Suppressor macrophage treated with lipopolysaccharide for 1 hour (primary cell): ENCODE results near the gene FGFR3.
A peak's percentile ranks its signal among the peaks of the same experiment; 100 is the strongest.

Experiments
- DNase-seq, 3 donors: peaks; one replicate each; pipeline ENCODE4 v3.0.0-alpha.2; 2020 to 2022

Gene FGFR3

DNA sequence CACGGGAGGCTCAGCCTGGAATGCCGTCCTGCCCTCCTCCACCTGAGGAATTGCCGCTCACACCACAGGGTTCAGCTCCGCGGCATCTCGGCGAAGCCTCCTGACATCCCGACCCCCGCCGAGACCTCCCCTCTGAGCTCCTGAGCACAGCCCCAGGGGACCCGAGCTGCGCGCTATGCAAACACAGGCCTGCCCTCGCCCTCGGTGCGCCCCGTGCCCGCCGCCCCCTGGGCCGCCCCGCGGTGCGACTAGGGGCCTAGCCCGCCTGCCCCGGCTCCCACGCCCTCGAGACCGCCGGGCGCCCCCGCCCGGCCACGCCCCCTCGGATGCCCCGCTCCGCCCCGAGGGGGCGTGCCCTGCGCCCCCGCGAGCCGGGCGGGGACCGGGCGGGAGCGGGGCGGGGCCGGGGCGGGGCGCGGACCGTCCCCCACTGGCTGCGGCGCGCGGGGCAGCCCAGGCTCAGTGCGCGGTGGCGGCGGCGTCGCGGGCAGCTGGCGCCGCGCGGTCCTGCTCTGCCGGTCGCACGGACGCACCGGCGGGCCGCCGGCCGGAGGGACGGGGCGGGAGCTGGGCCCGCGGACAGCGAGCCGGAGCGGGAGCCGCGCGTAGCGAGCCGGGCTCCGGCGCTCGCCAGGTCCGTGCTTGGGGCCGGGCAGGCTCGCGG, at the start of gene FGFR3:
Gene FGFR3, plus strand, starts transcription at position 462 of the 664 bp plus-strand sequence. CDS start 642 bp downstream, outside the sequence.
- peak; percentile 59 to 91 (median 74) for DNase-seq

GRCh38 chr4:1743551-1743950, 49.5 kb upstream of the FGFR3 start:
- no peak for DNase-seq

- no peak for DNase-seq
These were observed 49.1 kb upstream of the FGFR3 start for GRCh38 chr4:1743975-1744374.

GRCh38 chr4:1744552-1744951, 48.5 kb upstream of the FGFR3 start:
- no peak for DNase-seq

GRCh38 chr4:1745165-1745564, 47.9 kb upstream of the FGFR3 start:
- DNase-seq, result no peak

GRCh38 chr4:1745697-1746096, 47.4 kb upstream of the FGFR3 start:
- no peak for DNase-seq

DNA sequence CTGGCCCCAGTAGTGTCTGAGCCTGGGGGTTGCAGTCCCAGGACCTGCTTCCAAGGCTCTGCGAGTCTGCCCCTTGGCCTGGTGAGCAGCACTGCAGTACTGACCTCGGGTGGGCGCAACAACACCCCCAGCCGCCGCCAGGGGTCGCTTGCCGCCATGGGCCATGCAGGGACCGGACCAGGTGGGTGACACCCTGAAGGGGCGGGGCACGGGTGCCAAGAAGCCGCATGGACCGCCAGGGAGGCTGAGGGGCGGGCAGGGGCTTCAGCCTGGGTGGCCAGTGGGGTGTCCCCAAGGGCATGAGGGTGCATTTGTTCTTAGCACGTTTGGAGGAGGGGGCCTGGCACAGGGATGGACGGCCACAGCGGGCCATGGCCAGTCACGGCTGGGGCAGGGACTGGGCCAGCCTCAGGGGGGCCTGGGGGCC, 46.8 kb upstream of the FGFR3 start:
- DNase-seq, result peak; percentile 77 to 88 (median 81)

- DNase-seq, result no peak
These were observed 46.0 kb upstream of the FGFR3 start for GRCh38 chr4:1746919-1747602.

- no peak for DNase-seq
These were observed 45.5 kb upstream of the FGFR3 start for GRCh38 chr4:1747603-1747967.

DNA sequence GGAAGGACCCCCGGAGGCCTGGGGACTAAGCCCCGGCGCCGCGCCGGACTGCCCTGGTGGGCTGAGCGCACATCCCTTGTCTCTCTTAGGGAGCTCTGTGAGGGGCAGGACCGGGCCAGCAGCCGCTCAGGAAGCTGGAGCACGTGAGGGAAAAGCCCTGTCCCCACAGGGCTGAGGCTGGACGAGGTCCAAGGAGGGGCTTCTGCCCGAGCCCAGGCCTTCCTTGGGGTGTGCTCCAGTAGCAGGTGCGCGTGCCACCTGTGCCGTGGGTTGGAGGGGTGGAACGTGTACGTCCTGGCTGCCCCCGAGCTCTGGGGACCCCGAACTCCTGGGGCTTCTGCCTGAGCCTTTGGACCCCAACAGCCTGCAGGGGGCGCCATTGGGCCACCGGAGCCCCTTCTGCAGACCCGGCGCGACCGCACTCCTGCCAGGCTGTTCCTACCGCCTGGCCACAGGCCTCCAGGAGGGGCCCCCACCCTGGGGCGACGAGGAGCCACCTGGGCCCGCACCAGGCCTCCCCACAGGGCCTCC, 44.6 kb upstream of the FGFR3 start:
- peak; percentile 69 to 90 (median 84) for DNase-seq

GRCh38 chr4:1749370-1749769, 43.7 kb upstream of the FGFR3 start:
- no peak for DNase-seq

GRCh38 chr4:1749826-1750225, 43.3 kb upstream of the FGFR3 start:
- no peak for DNase-seq

GRCh38 chr4:1750381-1751154, 42.5 kb upstream of the FGFR3 start:
- no peak for DNase-seq

DNA sequence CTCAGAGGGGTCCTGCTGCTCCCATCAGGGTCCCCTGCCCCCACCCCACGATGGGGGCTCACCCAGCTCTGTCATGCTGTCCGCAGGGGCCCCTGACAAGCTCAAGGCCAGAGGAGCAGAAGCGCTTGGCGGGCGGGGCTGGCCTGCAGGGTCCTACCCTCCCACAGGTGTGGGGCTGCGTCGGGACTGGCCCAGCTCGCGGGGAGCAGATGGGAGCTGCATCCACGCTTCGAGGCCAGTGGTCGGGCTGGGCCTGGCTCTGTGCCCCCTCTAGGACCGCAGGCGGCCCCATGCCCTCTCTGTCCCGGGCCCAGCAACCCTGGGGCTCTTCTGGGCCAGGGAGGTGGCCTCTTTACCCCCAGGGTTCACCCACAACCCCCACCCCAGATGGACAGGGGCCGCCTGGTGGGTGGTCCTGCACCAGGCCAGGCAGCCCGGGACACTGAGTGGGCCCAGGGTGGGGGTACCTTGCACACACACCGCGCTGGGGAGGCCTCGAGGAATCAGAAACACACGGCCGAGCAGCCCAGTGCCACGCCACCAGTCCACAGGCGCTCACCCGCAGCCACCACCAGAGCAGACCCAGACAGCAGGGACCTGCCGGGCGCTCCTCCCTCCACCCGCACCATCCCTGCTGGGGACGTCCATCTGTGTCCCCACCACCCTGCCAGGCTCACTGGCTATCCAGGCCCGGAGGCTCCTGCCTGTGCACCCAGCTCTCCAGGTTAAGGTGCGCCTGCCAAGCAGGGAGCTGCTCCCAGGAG, 41.8 kb upstream of the FGFR3 start:
- DNase-seq, result no peak

GRCh38 chr4:1751919-1752283, 41.2 kb upstream of the FGFR3 start:
- DNase-seq, result no peak

DNA sequence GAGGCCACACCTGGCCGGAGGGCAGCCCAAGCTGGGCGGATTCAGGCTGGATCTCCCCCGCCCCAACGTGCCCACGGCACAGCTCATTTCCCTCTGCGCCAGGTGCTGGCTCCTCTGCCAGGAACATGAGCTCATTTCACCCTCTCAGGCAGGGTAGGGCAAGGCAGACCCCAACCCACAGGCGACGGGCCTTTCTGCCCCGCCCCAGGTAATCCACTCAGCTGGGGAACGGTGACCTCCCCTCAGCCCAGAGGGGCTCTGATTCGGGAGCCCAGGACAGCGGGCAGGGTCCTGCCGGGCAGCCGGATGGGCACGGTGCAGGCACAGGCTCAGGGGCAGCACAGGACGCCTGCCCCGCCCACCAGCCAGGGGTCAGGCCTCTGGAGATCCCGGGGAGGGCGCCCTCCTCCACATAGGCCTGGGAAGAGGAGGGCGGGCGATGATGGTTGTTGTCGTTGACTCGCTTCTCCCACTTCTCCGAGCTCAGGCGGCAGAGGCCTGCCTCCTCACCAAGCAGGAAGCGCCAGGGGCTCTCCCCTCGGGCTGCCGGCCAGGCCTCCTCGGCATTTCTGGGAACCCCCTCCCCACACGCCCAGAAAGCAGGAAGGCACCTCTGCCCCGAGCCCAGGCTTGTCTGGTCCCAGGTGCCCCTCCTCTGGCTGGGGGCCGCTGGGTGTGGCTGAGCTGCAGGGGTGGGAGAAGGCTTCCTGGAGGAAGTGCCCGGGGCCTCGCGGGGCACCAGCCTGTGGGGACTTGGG, 40.6 kb upstream of the FGFR3 start:
- peak; percentile 76 to 89 (median 81) for DNase-seq

DNA sequence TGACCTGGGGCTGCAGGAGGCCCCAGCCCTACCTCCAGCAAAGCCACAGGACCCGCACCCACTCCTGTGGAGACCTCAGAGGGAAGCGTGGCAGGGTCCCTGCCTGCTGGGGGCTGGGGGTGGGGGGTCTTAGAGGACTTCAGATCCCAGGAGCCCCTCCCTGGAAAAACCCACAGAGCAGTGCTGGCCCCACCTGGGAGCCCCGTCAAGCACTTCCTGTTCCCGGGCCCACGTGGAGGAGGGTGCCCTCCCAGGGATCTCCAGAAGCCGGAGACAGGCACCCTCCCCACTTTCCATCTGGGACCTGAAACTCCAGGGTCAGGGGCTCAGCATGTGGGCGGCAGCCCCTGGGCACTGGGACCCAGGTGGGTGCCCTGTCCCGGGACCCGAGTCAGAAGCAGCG, 39.8 kb upstream of the FGFR3 start:
- no peak for DNase-seq

GRCh38 chr4:1753697-1754311, 39.3 kb upstream of the FGFR3 start:
- DNase-seq, result no peak

DNA sequence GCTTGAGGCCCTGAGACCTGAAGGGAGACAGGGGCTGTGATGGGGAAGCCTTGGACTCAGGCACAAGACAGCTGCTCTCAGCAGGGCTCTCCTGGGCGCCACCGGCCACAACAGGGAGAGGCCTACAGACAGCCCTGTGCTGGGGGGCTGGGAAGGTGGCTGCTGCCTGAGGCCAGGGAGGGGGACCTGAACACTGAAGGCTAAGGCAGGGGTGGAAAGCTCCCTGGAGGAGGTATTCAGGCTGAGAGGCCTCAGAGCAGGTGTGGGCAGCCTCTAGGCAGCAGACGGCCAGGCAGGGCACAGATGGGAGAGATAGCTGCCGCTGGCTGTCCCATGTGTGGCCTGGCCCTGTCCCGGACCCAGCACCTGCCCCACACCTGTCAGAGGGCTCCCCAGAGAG, 38.8 kb upstream of the FGFR3 start:
- DNase-seq, result no peak

DNA sequence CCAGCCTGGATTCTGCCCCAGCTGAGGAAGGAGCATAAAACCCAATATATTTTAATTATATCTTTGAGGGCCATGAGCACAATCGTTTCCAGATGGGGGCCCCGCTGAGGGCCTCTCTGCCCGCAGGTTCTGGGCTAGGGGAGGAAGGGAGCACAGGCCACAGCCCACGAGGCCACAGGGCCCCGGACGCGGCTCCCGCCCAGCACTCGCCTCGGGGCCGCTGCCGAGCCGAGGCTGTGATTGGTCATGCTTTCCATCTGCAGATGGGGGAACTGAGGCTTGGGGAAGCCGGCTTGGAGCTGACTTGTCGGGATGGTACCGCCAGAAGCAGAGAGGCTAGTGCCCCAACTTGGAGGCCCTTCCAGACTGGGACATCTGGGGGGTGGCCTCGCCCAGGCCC, 37.8 kb upstream of the FGFR3 start:
- DNase-seq, result no peak

DNA sequence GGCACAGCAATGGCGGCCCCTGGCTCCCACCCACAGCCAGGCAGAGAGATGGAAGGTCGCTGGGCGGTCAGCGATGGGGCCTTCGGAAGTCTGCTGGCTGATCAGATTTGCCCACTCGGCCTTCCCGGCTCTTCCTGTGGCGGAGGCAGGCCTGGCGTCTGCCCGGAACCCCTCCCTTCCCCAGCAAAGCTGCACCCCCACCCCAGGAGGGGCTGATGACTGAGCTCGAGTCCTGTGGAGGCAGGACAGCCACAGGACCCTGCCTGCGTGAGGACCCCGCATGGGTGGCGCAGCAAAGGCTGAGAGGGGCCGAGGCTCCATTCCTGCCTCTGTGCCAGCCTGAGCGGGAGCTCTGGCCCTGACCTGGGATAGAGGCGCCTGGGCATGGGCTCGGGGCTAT, 37.0 kb upstream of the FGFR3 start:
- DNase-seq, result no peak
